ENCODE data around the gene SOCS1.

SOCS1 gene

GRCh38 chr16:11229906-11230305 is 26.1 kb downstream of the SOCS1 start:
- TF ChIP-seq EZH2phosphoT487 (IDR thresholded peaks at IDR 0.05; ENCODE audit: low read length): no peak
- TF ChIP-seq CTCF (IDR thresholded peaks at IDR 0.05; ENCODE audit: low read length): no peak
- TF ChIP-seq EZH2 (optimal IDR thresholded peaks at IDR 0.05; ENCODE audit: low read depth, low read length): no peak
- Histone ChIP-seq H3K4me1 (ENCODE audit: low read length) (peaks cover 14% of the 10 kb centered on the region), H3K4me3 (ENCODE audit: low read length) (no peak overlapping the region), H3K9ac (ENCODE audit: low read length) (no peak overlapping the region), H3F3A (ENCODE audit: insufficient read depth, low read length) (no peaks in the 10 kb centered on the region), H2AFZ (ENCODE audit: low read length) (no peak overlapping the region), H3K9me2 (replicated peaks; ENCODE audit: insufficient read depth, low read length) (no peaks in the 10 kb centered on the region), H3K79me2 (ENCODE audit: low read length) (no peaks in the 10 kb centered on the region), H3K27ac (ENCODE audit: low read length) (no peak overlapping the region), H3K4me2 (ENCODE audit: low read depth, low read length) (no peak overlapping the region), H3K9me3 (replicated peaks; ENCODE audit: insufficient read depth, low read length) (no peaks in the 10 kb centered on the region), H3K36me3 (replicated peaks; ENCODE audit: insufficient read depth, low read length) (no peaks in the 10 kb centered on the region), H4K20me1 (ENCODE audit: insufficient read depth, low read length) (no peaks in the 10 kb centered on the region), H3K27me3 (replicated peaks; ENCODE audit: insufficient read depth, low read length) (peaks cover 3% of the 10 kb centered on the region; the same call in 1 of the 2 replicates)
- DNase-seq: no peak

GRCh38 chr16:11229432-11229831 is 26.6 kb downstream of the SOCS1 start:
- Histone ChIP-seq H3K36me3 (replicated peaks; ENCODE audit: insufficient read depth, low read length) (no peaks in the 10 kb centered on the region), H3K4me3 (ENCODE audit: low read length) (no peak overlapping the region), H3K9me3 (replicated peaks; ENCODE audit: insufficient read depth, low read length) (no peaks in the 10 kb centered on the region), H3K9me2 (replicated peaks; ENCODE audit: insufficient read depth, low read length) (no peaks in the 10 kb centered on the region), H2AFZ (ENCODE audit: low read length) (no peak overlapping the region), H3K9ac (ENCODE audit: low read length) (no peak overlapping the region), H3K27me3 (replicated peaks; ENCODE audit: insufficient read depth, low read length) (peaks cover 3% of the 10 kb centered on the region; the same call in 1 of the 2 replicates), H3F3A (ENCODE audit: insufficient read depth, low read length) (no peaks in the 10 kb centered on the region), H3K4me2 (ENCODE audit: low read depth, low read length) (no peak overlapping the region), H4K20me1 (ENCODE audit: insufficient read depth, low read length) (no peaks in the 10 kb centered on the region), H3K79me2 (ENCODE audit: low read length) (no peaks in the 10 kb centered on the region), H3K27ac (ENCODE audit: low read length) (no peak overlapping the region), H3K4me1 (ENCODE audit: low read length) (peaks cover 18% of the 10 kb centered on the region)
- no peak for DNase-seq
- no peak for TF ChIP-seq EZH2 (optimal IDR thresholded peaks at IDR 0.05; ENCODE audit: low read depth, low read length)
- TF ChIP-seq CTCF (IDR thresholded peaks at IDR 0.05; ENCODE audit: low read length): no peak
- TF ChIP-seq EZH2phosphoT487 (IDR thresholded peaks at IDR 0.05; ENCODE audit: low read length): no peak

GRCh38 chr16:11225677-11226549 is 30.1 kb downstream of the SOCS1 start:
- no peak for TF ChIP-seq EZH2phosphoT487 (IDR thresholded peaks at IDR 0.05; ENCODE audit: low read length)
- no peak for TF ChIP-seq EZH2 (optimal IDR thresholded peaks at IDR 0.05; ENCODE audit: low read depth, low read length)
- TF ChIP-seq CTCF (IDR thresholded peaks at IDR 0.05; ENCODE audit: low read length): no peak
- Histone ChIP-seq H3K9me2 (replicated peaks; ENCODE audit: insufficient read depth, low read length) (no peaks in the 10 kb centered on the region), H2AFZ (ENCODE audit: low read length) (peak overlapping the region; percentile 8; the same call in 1 of the 2 replicates), H3K4me3 (ENCODE audit: low read length) (peak overlapping the region; percentile 44), H3K27ac (ENCODE audit: low read length) (no peak overlapping the region), H4K20me1 (ENCODE audit: insufficient read depth, low read length) (no peaks in the 10 kb centered on the region), H3K9ac (ENCODE audit: low read length) (no peak overlapping the region), H3K36me3 (replicated peaks; ENCODE audit: insufficient read depth, low read length) (no peaks in the 10 kb centered on the region), H3K9me3 (replicated peaks; ENCODE audit: insufficient read depth, low read length) (no peaks in the 10 kb centered on the region), H3K27me3 (replicated peaks; ENCODE audit: insufficient read depth, low read length) (peaks cover 6% of the 10 kb centered on the region; the same call in 1 of the 2 replicates), H3K4me2 (ENCODE audit: low read depth, low read length) (peak overlapping the region; percentile 89), H3K79me2 (ENCODE audit: low read length) (no peaks in the 10 kb centered on the region), H3K4me1 (ENCODE audit: low read length) (peaks cover 14% of the 10 kb centered on the region), H3F3A (ENCODE audit: insufficient read depth, low read length) (no peaks in the 10 kb centered on the region)
- DNase-seq: no peak

Data from MM.1S (cell line).